Left lung (tissue), 10 donors: ENCODE data around the gene EZH2. TPM values are rescaled to one million over a fixed set of nuclear protein-coding genes. Genes with fewer than 3 reads are reported as not detected.

Source experiments
- ATAC-seq: fragments of 200-7000 bp; cut with Tn5 transposase; one replicate; pipeline ENCODE4 v1.9.1; 2020; ENCODE audit warnings: moderate library complexity
- DNase-seq, 4 donors: peaks; one replicate each; pipeline ENCODE4 v3.0.0-alpha.2; 2013 to 2020
- H3K27ac ChIP-seq, 2 donors: fragments of 200-600 bp; sonication (generic) in 1 of 2; one replicate each; pipeline versions ENCODE4 v1.5.0 to v1.8.0; 2020 to 2021
- H3K27me3 ChIP-seq, 2 donors: fragments of 200-600 bp; sonication (generic) in 1 of 2; one replicate each; pipeline versions ENCODE4 v1.5.0 to v1.8.0; 2020 to 2021
- H3K36me3 ChIP-seq, 2 donors: fragments of 200-600 bp; sonication (generic) in 1 of 2; one replicate each; pipeline versions ENCODE4 v1.5.0 to v1.8.0; 2020 to 2021
- H3K4me1 ChIP-seq, 2 donors: fragments of 200-600 bp; one replicate each; pipeline ENCODE4 v1.8.0; 2021
- H3K4me3 ChIP-seq, 2 donors: fragments of 200-600 bp; sonication (generic) in 1 of 2; one replicate each; pipeline versions ENCODE4 v1.5.0 to v1.8.0; 2020 to 2021; ENCODE audit warnings: mild to moderate bottlenecking in 1 of 2
- H3K9me3 ChIP-seq, 2 donors: fragments of 200-600 bp; sonication (generic) in 1 of 2; one replicate each; pipeline versions ENCODE4 v1.5.0 to v1.8.0; 2020 to 2021
- intact Hi-C, 2 donors: fragments of 100-400 bp; cut with DNase I; formaldehyde crosslinking; loops; one replicate each; pipeline versions ENCODE4 v1.11.2 to v1.14.2; 2022
- polyA plus RNA-seq, 6 donors: library from polyadenylated mRNA; unstranded; fragments of 120-200 nt; gene quantifications; one replicate each; pipeline ENCODE4 v1.2.1, GENCODE V29; 2013; ENCODE audit not compliant: insufficient read length in 6 of 6
- total RNA-seq, 2 donors: library from RNA; stranded (reverse); fragmentation: NEBNext Ultra II Directional; extraction: Animal tissue kit (Norgen Biotek cat#: 25700); gene quantifications; one replicate each; pipeline ENCODE4 v1.2.1, GENCODE V29; 2021
- TF ChIP-seq, protein P1 (sequence below), 2 donors: fragments of 200-600 bp; sonication (generic) in 1 of 2; IDR thresholded peaks; one replicate each; pipeline versions ENCODE4 v1.5.0 to v1.8.0; 2021; ENCODE audit warnings: antibody characterized with exemption in 2 of 2
- donor health status: DM: no; HTN: yes; CAD: no.
- donor health status: DM: no; HTN: no; CAD: no.

EZH2 gene
- total and polyA plus RNA-seq, 8 donors = 7.2 to 56.3 (median 41.8) TPM

DNA sequence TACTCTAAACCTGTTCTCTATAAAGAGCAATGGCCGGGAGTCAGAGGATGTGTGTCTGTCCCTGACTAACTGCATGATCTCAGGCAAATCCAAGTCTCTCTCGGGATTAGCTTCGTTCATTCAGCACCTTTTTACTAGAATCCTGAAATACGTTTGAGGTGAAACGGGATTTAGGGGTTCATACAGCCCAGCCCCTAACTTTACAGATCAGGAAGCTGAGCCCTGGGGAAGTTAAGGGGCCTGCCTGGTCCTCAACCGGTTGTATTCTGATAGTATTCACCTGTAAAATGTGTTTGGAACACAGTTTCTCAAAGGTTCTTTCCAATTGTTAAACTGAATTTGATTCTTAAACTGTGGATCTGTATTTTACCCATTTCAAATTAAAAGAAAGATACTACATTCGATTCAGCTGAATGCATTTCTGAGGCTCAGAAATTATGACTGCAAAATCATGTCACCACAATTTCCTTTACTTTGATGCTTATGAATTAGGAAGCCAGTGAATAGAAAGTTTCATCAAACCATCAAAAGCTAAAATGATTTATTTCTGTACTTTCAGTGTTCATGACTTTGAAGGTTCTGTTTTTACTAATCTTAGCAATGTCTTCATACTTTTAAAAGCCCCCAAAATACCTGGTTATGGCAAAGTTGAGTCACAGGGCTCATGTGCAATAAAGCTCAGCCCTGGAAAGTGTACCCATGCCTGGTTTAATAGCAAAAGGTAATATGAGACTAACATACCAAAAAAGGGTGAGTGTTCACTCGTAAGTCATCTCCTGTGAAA, 28.9 kb upstream of the EZH2 start:
- no peaks in the 10 kb centered on the region for H3K9me3 ChIP-seq

DNA sequence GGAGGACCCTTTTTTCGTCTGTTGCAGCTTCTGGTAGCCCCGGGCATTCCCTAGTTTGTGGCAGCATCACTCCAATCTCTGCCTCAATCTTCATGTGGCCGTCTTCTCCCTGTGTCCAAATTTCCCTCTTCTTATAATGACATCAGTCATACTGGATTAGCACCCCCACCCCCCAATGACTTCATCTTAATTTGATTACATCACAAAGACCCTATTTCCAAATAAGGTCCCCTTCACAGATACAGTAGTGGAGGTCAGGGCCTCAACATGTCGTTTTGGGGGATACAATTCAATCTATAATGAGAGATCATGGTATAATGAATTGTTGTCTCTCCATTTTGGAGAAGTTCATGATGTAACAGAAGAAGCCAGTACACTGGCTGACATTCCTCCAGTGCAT, 28.1 kb upstream of the EZH2 start:
- Histone ChIP-seq H3K9me3 (no peaks in the 10 kb centered on the region), H3K27me3 (peaks cover 5 to 22% of the 10 kb centered on the region in 2 donors), H3K36me3 (no peaks in the 10 kb centered on the region), H3K27ac (no peak overlapping the region), H3K4me3 (no peak overlapping the region), H3K4me1 (no peaks in the 10 kb centered on the region)
- DNase-seq (no peak), ATAC-seq (no peak)
- intact Hi-C loops = no loop called here
- TF ChIP-seq, protein P1, sequence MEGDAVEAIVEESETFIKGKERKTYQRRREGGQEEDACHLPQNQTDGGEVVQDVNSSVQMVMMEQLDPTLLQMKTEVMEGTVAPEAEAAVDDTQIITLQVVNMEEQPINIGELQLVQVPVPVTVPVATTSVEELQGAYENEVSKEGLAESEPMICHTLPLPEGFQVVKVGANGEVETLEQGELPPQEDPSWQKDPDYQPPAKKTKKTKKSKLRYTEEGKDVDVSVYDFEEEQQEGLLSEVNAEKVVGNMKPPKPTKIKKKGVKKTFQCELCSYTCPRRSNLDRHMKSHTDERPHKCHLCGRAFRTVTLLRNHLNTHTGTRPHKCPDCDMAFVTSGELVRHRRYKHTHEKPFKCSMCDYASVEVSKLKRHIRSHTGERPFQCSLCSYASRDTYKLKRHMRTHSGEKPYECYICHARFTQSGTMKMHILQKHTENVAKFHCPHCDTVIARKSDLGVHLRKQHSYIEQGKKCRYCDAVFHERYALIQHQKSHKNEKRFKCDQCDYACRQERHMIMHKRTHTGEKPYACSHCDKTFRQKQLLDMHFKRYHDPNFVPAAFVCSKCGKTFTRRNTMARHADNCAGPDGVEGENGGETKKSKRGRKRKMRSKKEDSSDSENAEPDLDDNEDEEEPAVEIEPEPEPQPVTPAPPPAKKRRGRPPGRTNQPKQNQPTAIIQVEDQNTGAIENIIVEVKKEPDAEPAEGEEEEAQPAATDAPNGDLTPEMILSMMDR (IDR thresholded peaks at IDR 0.05) = no peak

More for the DNA sequence above, 28.9 kb upstream of the EZH2 start:
- no peaks in the 10 kb centered on the region for H3K36me3 ChIP-seq
- no peaks in the 10 kb centered on the region for H3K4me1 ChIP-seq
- intact Hi-C loops = no loop called here
- ATAC-seq = no peak
- peaks cover 5 to 19% of the 10 kb centered on the region in 2 donors for H3K27me3 ChIP-seq
- no peak for DNase-seq
- H3K27ac ChIP-seq = no peak overlapping the region
- no peak overlapping the region for H3K4me3 ChIP-seq
- TF ChIP-seq, protein P1 (IDR thresholded peaks at IDR 0.05) = no peak

DNA sequence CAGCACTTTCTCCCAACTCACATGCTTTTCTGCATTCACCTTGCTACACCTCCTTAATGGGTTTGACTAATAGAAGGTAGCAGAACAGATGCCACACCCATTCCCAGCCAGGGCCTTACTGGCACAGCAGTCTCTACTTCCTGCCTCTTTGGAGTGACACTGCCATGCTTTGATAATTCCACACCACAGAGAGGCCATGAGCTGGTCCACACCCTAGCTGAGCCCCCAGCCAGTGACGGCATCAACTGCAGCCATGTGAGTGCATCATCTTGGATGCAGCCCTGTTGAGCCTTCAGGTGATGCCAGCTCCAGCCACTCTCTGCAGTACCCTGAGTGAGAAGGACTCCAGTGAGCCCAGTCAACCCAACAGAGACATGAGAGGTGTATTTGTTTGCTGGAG, 27.5 kb upstream of the EZH2 start:
- Histone ChIP-seq H3K27ac (no peak overlapping the region), H3K27me3 (peaks cover 5 to 22% of the 10 kb centered on the region in 2 donors), H3K9me3 (no peaks in the 10 kb centered on the region), H3K4me1 (no peaks in the 10 kb centered on the region), H3K4me3 (no peak overlapping the region), H3K36me3 (no peaks in the 10 kb centered on the region)
- DNase-seq (no peak), ATAC-seq (no peak)
- TF ChIP-seq, protein P1 (IDR thresholded peaks at IDR 0.05) = no peak
- intact Hi-C loops = no loop called here

DNA sequence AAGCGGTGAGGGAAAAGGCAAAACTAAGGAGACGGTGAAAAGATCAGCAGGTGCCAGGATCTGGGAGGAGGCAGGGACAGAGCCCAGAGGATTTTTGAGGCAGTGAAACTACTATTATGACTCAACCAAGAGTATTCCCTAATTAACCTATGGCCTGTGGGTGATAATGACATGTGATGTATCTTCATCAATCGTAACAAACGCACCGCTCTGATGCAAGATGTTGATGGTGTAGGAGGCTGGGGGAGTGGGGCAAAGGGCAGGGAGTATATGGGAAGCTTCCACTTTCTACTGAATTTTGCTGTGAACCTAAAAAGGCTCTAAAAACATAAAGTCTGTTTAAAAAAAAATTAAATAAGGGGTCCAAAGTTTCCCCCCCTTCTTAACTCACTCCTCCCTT, 25.5 kb upstream of the EZH2 start:
- ATAC-seq (no peak), DNase-seq (no peak)
- H3K36me3 ChIP-seq = no peaks in the 10 kb centered on the region
- H3K27ac ChIP-seq = no peak overlapping the region
- TF ChIP-seq, protein P1 (IDR thresholded peaks at IDR 0.05) = no peak
- peaks cover 5 to 22% of the 10 kb centered on the region in 2 donors for H3K27me3 ChIP-seq
- intact Hi-C loops = no loop called here
- H3K9me3 ChIP-seq = no peaks in the 10 kb centered on the region
- no peaks in the 10 kb centered on the region for H3K4me1 ChIP-seq
- no peak overlapping the region for H3K4me3 ChIP-seq

DNA sequence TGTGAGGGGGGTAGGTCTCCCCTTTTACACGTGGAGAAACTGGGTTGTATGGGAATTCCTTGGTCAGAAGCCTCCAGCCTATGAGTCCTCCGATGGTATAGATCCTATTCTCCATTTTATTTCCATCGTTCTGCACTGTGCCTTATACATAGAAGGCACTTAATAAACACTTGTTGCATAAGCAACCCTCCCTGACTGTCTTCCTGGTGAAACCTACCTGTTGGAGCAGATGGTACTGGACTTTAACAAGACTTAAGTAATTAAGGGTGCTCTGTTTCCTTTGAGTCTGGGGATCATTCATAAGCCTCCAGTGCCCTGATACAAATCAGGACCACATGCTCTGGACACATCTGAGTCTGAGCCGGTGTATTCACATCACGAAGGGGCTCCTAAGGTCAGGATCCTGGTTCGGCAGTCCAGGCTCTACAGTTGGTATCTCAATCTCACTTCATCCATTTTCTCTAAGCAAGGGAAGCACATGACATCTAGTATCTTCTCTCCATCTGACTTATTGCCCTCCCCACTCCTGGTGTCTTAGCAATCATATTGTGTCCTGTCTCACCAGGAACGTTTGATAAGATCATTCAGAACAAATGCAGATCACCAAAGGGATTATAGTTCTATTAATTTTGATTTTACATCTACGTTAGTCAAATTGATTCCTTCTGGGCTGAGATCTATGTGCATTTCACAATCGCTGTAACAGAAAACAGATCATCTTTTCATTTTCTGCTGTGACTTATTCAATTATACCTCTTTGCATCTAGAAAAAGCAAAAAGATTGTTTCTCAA, 22.8 kb upstream of the EZH2 start:
- no peak for ATAC-seq

More for the DNA sequence above, 22.8 kb upstream of the EZH2 start:
- TF ChIP-seq, protein P1 (IDR thresholded peaks at IDR 0.05) = no peak
- H3K4me1 ChIP-seq = no peaks in the 10 kb centered on the region
- intact Hi-C loops = no loop called here
- H3K36me3 ChIP-seq = no peaks in the 10 kb centered on the region
- H3K9me3 ChIP-seq = no peaks in the 10 kb centered on the region
- no peak overlapping the region for H3K27ac ChIP-seq
- H3K4me3 ChIP-seq = no peak overlapping the region
- peaks cover 5 to 22% of the 10 kb centered on the region in 2 donors for H3K27me3 ChIP-seq
- no peak for DNase-seq
